ENCODE results near the gene ANGPTL3.
"Not testable (repeated sequence)": the region's sequence is repeated elsewhere in the genome, so short reads cannot be mapped to it uniquely, and the experiment has no call there.

The ANGPTL3 gene

GRCh38 chr1:62599044-62599443 lies 1.7 kb downstream of the ANGPTL3 start:
- no peak for TF ChIP-seq CTCF (IDR thresholded peaks at IDR 0.05; ENCODE audit: extremely low read depth, insufficient read depth, missing control alignments)
- in situ Hi-C loops (cut with MboI; ENCODE audit: low pct_unique_long_range_greater_than_20kb, low sequenced_read_pairs, unreplicated experiment) = no loop called here
- DNase-seq (ENCODE audit: low spot score) = no peak

- no peak for TF ChIP-seq CTCF (IDR thresholded peaks at IDR 0.05; ENCODE audit: extremely low read depth, insufficient read depth, missing control alignments)
- no peak for DNase-seq (ENCODE audit: low spot score)
- in situ Hi-C loops (cut with MboI; ENCODE audit: low pct_unique_long_range_greater_than_20kb, low sequenced_read_pairs, unreplicated experiment) = no loop called here
These were observed 4.1 kb downstream of the ANGPTL3 start for GRCh38 chr1:62601457-62601856.

- in situ Hi-C loops (cut with MboI; ENCODE audit: low pct_unique_long_range_greater_than_20kb, low sequenced_read_pairs, unreplicated experiment) = no loop called here
- no peak for TF ChIP-seq CTCF (IDR thresholded peaks at IDR 0.05; ENCODE audit: extremely low read depth, insufficient read depth, missing control alignments)
- no peak for DNase-seq (ENCODE audit: low spot score)
These were observed 11.6 kb downstream of the ANGPTL3 start for GRCh38 chr1:62608905-62609304.

GRCh38 chr1:62610588-62610987 lies 13.3 kb downstream of the ANGPTL3 start:
- in situ Hi-C loops (cut with MboI; ENCODE audit: low pct_unique_long_range_greater_than_20kb, low sequenced_read_pairs, unreplicated experiment); DNase-seq (ENCODE audit: low spot score): not testable (repeated sequence)

- TF ChIP-seq CTCF (IDR thresholded peaks at IDR 0.05; ENCODE audit: extremely low read depth, insufficient read depth, missing control alignments) = no peak
- in situ Hi-C loops (cut with MboI; ENCODE audit: low pct_unique_long_range_greater_than_20kb, low sequenced_read_pairs, unreplicated experiment) = no loop called here
- DNase-seq (ENCODE audit: low spot score) = no peak
These were observed 15.4 kb downstream of the ANGPTL3 start for GRCh38 chr1:62612770-62613169.

- in situ Hi-C loops (cut with MboI; ENCODE audit: low pct_unique_long_range_greater_than_20kb, low sequenced_read_pairs, unreplicated experiment) = no loop called here
- TF ChIP-seq CTCF (IDR thresholded peaks at IDR 0.05; ENCODE audit: extremely low read depth, insufficient read depth, missing control alignments) = no peak
- no peak for DNase-seq (ENCODE audit: low spot score)
These were observed 16.0 kb downstream of the ANGPTL3 start for GRCh38 chr1:62613325-62613727.

- DNase-seq (ENCODE audit: low spot score) = no peak
- no peak for TF ChIP-seq CTCF (IDR thresholded peaks at IDR 0.05; ENCODE audit: extremely low read depth, insufficient read depth, missing control alignments)
- in situ Hi-C loops (cut with MboI; ENCODE audit: low pct_unique_long_range_greater_than_20kb, low sequenced_read_pairs, unreplicated experiment) = no loop called here
These were observed 16.6 kb downstream of the ANGPTL3 start for GRCh38 chr1:62613890-62614289.

Data from GM13977 (cell line).